HepG2 (cell line): ENCODE measurements around the gene JTB. TPM values are rescaled to one million over a fixed set of nuclear protein-coding genes. Genes with fewer than 3 reads are reported as not detected.

Experiments
- AGO2 ChIP-seq: fragments of 200-400 bp; formaldehyde crosslinking; optimal IDR thresholded peaks from 2 replicates; pipeline ENCODE3; 2017; ENCODE audit warnings: mild to moderate bottlenecking, low read depth, low read length, moderate library complexity
- CREB3 ChIP-seq: sonication (generic); formaldehyde crosslinking; IDR thresholded peaks from 2 replicates; pipeline ENCODE4 v1.5.0; 2020; ENCODE audit warnings: missing genetic modification reagents
- FLYWCH1 ChIP-seq: sonication (generic); formaldehyde crosslinking; IDR thresholded peaks from 2 replicates; pipeline ENCODE4 v1.8.1; 2023; ENCODE audit warnings: mild to moderate bottlenecking, missing genetic modification reagents
- HMGXB3 ChIP-seq: sonication (generic); formaldehyde crosslinking; IDR thresholded peaks from 2 replicates; pipeline ENCODE4 v1.4.0; 2020; ENCODE audit warnings: missing genetic modification reagents, borderline replicate concordance
- HNF1B ChIP-seq: sonication (generic); formaldehyde crosslinking; IDR thresholded peaks from 2 replicates; pipeline ENCODE4 v1.5.1; 2020; ENCODE audit warnings: mild to moderate bottlenecking, moderate library complexity, missing genetic modification reagents
- NONO ChIP-seq, 2 experiments: fragments of 450-650 bp in 1 of 2; sonication (generic) in 1 of 2; formaldehyde crosslinking in 1 of 2; IDR thresholded peaks in 1 of 2; conservative IDR thresholded peaks in 1 of 2; 2 replicates each; pipeline versions ENCODE4 v1.6.1 to v1.8.0; 2017 to 2022; ENCODE audit warnings: mild to moderate bottlenecking in 1 of 2, missing genetic modification reagents in 1 of 2, moderate library complexity in 1 of 2
- PRDM10 ChIP-seq: sonication (generic); formaldehyde crosslinking; IDR thresholded peaks from 2 replicates; pipeline ENCODE4 v1.4.0; 2020; ENCODE audit warnings: low read depth, missing genetic modification reagents
- RFX1 ChIP-seq: fragments of 450-650 bp; IDR thresholded peaks from 2 replicates; pipeline ENCODE4 v1.6.1; 2017
- THYN1 ChIP-seq: sonication (generic); formaldehyde crosslinking; IDR thresholded peaks from 2 replicates; pipeline ENCODE4 v1.8.1; 2023; ENCODE audit warnings: low read depth, mild to moderate bottlenecking, moderate library complexity, missing genetic modification reagents, borderline replicate concordance
- ZNF484 ChIP-seq: sonication (generic); formaldehyde crosslinking; IDR thresholded peaks from 2 replicates; pipeline ENCODE4 v1.5.1; 2020; ENCODE audit warnings: mild to moderate bottlenecking, low read depth, missing genetic modification reagents, borderline replicate concordance
- ZNF501 ChIP-seq: sonication (generic); formaldehyde crosslinking; IDR thresholded peaks from 2 replicates; pipeline ENCODE4 v1.5.1; 2020; ENCODE audit warnings: mild to moderate bottlenecking, moderate library complexity, missing genetic modification reagents
- ZNF639 ChIP-seq: conservative IDR thresholded peaks from 2 replicates; pipeline ENCODE4 v1.6.1; 2018; ENCODE audit warnings: missing genetic modification reagents
- ZNF652 ChIP-seq: IDR thresholded peaks from 2 replicates; pipeline ENCODE4 v1.6.1; 2016; ENCODE audit warnings: low read depth, borderline replicate concordance
- ZNF749 ChIP-seq: sonication (generic); formaldehyde crosslinking; IDR thresholded peaks from 2 replicates; pipeline ENCODE4 v1.8.0; 2022; ENCODE audit warnings: mild to moderate bottlenecking, missing genetic modification reagents, moderate library complexity, borderline replicate concordance
- polyA plus RNA-seq, 8 experiments: library from polyadenylated mRNA; depleted of rRNA in 3 of 8; stranded (reverse) in 7 of 8; unstranded in 1 of 8; fragments of >200 nt; fragmentation: Illumina TruSeq in 4 of 8; extraction: Trizol in 4 of 8; gene quantifications; 2 replicates each; pipeline versions ENCODE4 v1.2.1 to v1.2.3, GENCODE V29; 2011 to 2016; ENCODE audit warnings: low read depth in 4 of 8, missing spikeins in 1 of 8, mixed read lengths in 1 of 8; ENCODE audit not compliant: insufficient read depth in 1 of 8
- total RNA-seq, 5 experiments: library from RNA; depleted of rRNA; stranded (reverse); fragments of >200 nt; fragmentation: Illumina TruSeq; extraction: Trizol; gene quantifications; 2 replicates each; pipeline ENCODE4 v1.2.3, GENCODE V29; 2016; ENCODE audit warnings: low read depth in 1 of 5

The JTB gene
- total and polyA plus RNA-seq, 2 of the 13 experiments (the other 11 are each of a cell fraction or from before 2014, with no cell fraction given) = 96.7 to 99.2 TPM

- TF ChIP-seq ZNF501 (CRISPR knock-in tag) (peak; percentile 65; the same call in 1 of the 2 replicates), FLYWCH1 (CRISPR knock-in tag) (no peak), PRDM10 (no peak), ZNF749 (CRISPR knock-in tag) (no peak), RFX1 (no peak), HNF1B (CRISPR knock-in tag) (peak; percentile 71), ZNF652 (CRISPR knock-in tag) (no peak), ZNF484 (CRISPR knock-in tag) (no peak), CREB3 (CRISPR knock-in tag) (no peak), AGO2 (peak; percentile 98), THYN1 (no peak), HMGXB3 (CRISPR knock-in tag) (no peak), ZNF639 (0 out of 2 replicates have a peak, but pooled peaks have one; percentile 53), NONO (IDR thresholded peaks at IDR 0.05) (no peak), NONO (CRISPR knock-in tag; conservative IDR thresholded peaks at IDR 0.05) (peak; percentile 67; the same call in 1 of the 2 replicates)
Observed at GRCh38 chr1:153958111-153958960, 19.1 kb downstream of the JTB start, which contains the start of gene CRTC2 (continued).
